Measurements from ENCODE around the gene MRPL39. TPM values are rescaled to one million over a fixed set of nuclear protein-coding genes. Genes with fewer than 3 reads are reported as not detected.

MRPL39 gene
- total RNA-seq, 2 experiments from 2014 or later: 71.4 to 75.8 TPM

DNA sequence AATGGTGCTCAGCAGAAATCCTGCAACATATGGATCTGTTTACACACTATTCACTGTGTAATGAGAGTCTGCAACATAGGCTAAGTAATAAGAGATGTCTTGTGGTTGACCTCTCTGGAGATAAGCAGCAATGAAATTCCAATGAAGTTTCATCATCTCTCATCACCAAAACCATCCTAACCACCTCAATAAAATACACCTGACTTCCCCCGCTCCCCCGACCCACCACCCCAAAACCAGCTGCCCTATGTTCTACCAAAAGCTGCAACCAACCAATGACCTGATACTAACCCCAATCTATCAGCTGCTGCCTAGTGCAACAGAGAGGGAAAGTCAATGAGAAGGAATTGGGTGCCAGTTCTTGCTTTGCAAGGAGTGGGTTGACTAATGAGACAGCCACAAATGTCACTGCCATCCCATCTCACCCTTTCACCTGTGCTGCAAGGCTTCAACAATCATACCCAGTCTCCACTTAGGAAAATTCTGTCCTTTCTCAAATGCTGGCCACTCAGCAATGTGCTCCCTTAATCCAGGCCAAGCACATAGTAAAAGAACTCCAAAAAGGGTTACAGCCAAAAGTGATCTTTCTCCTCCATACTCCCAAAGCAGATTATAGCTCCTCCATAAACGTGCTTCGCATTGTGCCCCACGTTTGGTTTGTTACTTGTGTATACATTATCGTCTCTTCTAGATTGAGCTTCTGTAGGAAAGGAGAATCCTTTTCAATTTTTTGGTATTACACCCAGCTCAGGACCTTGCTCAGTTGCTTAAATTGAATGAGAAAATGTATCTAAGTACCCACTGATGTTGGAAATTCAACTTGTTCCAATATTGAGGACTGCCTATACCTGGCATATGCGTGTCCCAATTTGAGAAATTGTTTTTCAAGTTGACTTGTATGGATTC is 29.0 kb downstream of the MRPL39 start:
- H3K27ac Mint-ChIP-seq: peak overlapping the region; percentile 79
- CTCF ChIA-PET: interaction anchor here (0.6 to 9.0 kb wide), 2 partner anchors 90 to 156 kb away, joined by 3 to 51 read pairs; no protein-coding TSS in a partner anchor
- peak; percentile 53 for DNase-seq
- intact Hi-C loops (cut with micrococcal nuclease): no loop called here
- peaks cover 49% of the 10 kb centered on the region for H3K36me3 Mint-ChIP-seq (ENCODE audit: low read depth)
- H3K4me3 Mint-ChIP-seq: peak overlapping the region; percentile 22
- peaks cover 56% of the 10 kb centered on the region for H3K4me1 Mint-ChIP-seq (ENCODE audit: low read depth)
- H3K27me3 Mint-ChIP-seq (ENCODE audit: low read depth): no peaks in the 10 kb centered on the region
- H3K9me3 Mint-ChIP-seq: no peaks in the 10 kb centered on the region

DNA sequence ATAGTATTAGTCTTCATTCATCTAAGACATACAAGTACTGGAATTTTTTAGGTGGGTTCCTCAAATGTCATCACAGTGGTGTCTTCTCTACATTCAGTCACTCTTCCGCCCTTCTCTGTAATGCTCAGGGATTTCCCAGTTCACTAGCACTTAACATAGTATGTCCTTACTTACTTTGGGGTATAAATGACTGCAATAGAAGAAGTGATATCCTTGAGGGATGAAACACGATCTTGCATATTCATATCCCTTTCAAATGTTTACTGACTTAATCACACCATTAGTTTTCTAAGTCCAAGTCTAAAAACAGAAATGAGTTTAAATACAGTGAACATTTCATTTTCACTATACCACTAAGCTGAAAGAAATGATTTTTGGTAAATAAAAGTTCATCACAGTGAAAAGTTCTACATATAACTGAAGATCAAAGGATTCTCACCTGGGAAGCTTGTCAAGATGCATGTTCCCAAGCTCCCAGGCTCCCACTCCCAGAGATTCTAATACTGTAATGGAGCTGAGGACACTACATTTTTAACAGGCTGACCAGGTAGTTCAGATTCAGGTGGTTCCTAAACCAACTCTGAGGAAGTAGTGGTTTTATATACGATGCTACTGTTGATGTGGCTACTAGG is 29.7 kb downstream of the MRPL39 start:
- Mint-ChIP-seq H3K27me3 (ENCODE audit: low read depth) (no peaks in the 10 kb centered on the region), H3K27ac (peak overlapping the region; percentile 79), H3K9me3 (no peaks in the 10 kb centered on the region), H3K4me3 (no peak overlapping the region), H3K36me3 (ENCODE audit: low read depth) (peaks cover 52% of the 10 kb centered on the region), H3K4me1 (ENCODE audit: low read depth) (peaks cover 56% of the 10 kb centered on the region)
- CTCF ChIA-PET: interaction anchor here (9.0 kb wide), 1 partner anchor 155 kb away, joined by 51 read pairs; no protein-coding TSS in a partner anchor
- intact Hi-C loops (cut with micrococcal nuclease): no loop called here
- DNase-seq: no peak

DNA sequence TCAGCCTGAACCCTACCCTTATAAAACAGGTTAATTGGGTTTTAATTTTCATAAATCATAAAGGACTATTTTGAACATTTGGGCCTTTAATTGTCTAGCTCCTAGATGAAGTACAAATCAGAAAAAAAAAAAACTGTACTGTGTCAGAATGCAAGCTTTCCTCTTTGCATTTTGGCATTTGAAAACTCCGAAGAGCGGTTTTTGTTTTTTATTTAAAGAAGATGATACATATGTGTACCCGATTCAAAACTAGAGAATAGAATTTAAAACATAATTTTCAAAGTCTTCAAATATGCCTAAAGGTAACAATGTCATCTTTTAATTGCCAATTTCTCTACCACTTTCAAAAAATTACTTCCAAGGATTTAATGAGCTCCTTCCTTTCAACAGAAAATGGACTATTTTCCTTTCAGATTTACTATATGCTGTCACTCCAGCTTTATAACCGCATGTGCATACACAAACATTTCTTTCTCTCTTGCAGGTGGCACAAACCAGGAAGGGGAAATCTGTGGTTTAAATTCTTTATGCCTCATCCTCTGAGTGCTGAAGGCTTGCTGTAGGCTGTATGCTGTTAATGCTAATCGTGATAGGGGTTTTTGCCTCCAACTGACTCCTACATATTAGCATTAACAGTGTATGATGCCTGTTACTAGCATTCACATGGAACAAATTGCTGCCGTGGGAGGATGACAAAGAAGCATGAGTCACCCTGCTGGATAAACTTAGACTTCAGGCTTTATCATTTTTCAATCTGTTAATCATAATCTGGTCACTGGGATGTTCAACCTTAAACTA is 33.7 kb downstream of the MRPL39 start:
- peak; percentile 82 for DNase-seq
- H3K4me3 Mint-ChIP-seq: peak overlapping the region; percentile 72
- peak overlapping the region; percentile 95 for H3K27ac Mint-ChIP-seq
- H3K9me3 Mint-ChIP-seq: no peaks in the 10 kb centered on the region
- intact Hi-C loops (cut with micrococcal nuclease): loop anchor here (1.0 to 5.0 kb wide), 13 partner anchors 10 to 177 kb away; partner anchors contain the start of genes JAM2 and MRPL39
- peaks cover 73% of the 10 kb centered on the region for H3K4me1 Mint-ChIP-seq (ENCODE audit: low read depth)
- peaks cover 62% of the 10 kb centered on the region for H3K36me3 Mint-ChIP-seq (ENCODE audit: low read depth)
- CTCF ChIA-PET: interaction anchor here (0.9 to 9.0 kb wide), 7 partner anchors 10 to 151 kb away, joined by 3 to 51 read pairs (median 5); no protein-coding TSS in a partner anchor
- no peaks in the 10 kb centered on the region for H3K27me3 Mint-ChIP-seq (ENCODE audit: low read depth)

DNA sequence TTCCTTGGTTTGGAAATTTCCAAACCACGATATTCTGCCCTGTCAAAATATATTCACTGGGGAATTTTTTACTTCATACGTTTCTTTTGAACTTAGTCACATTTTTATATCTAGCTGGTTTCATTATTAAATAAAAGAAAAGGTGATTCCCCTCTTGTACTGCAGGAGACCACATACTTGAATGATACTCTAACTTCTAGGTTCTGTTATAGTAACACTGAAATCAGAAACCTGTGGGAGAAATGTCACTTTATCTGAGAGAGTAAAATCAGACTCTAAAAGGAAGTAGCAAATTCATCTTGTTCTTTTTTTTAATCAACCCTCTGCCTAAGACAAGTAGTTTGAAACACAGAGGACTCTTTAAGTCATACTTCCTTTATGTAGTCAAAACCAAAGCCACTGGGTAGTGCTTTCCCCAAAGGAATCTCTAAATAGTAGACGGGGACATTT is 34.4 kb downstream of the MRPL39 start:
- peak overlapping the region; percentile 95 for H3K27ac Mint-ChIP-seq
- intact Hi-C loops (cut with micrococcal nuclease): loop anchor here (1.0 to 5.0 kb wide), 12 partner anchors 10 to 177 kb away; partner anchors contain the start of genes JAM2 and MRPL39
- CTCF ChIA-PET: interaction anchor here (0.9 to 9.0 kb wide), 8 partner anchors 9 to 190 kb away, joined by 3 to 51 read pairs (median 4); no protein-coding TSS in a partner anchor
- peak overlapping the region; percentile 72 for H3K4me3 Mint-ChIP-seq
- no peaks in the 10 kb centered on the region for H3K27me3 Mint-ChIP-seq (ENCODE audit: low read depth)
- H3K9me3 Mint-ChIP-seq: no peaks in the 10 kb centered on the region
- H3K36me3 Mint-ChIP-seq (ENCODE audit: low read depth): peaks cover 69% of the 10 kb centered on the region
- peaks cover 67% of the 10 kb centered on the region for H3K4me1 Mint-ChIP-seq (ENCODE audit: low read depth)
- no peak for DNase-seq

DNA sequence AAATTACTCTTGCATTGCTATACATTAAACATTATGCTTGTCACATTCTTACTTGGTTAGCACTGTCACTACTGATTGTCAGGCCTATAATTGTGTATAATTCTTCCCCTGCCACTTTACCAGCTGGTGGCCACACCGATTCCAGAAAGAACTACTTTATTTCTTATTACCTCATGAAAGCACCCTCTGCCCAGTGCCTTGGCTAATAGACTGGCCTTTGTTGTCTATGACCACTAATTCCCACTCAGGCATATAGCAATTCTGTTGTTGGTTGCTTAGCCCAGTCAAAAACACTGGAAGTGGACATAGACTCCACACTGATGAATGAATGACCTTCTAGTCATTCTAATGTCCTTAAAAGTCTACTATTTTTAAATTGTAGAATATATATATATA is 35.6 kb downstream of the MRPL39 start:
- Mint-ChIP-seq H3K27ac (peak overlapping the region; percentile 90), H3K9me3 (no peaks in the 10 kb centered on the region), H3K36me3 (ENCODE audit: low read depth) (peaks cover 77% of the 10 kb centered on the region), H3K4me3 (peak overlapping the region; percentile 79), H3K27me3 (ENCODE audit: low read depth) (no peaks in the 10 kb centered on the region), H3K4me1 (ENCODE audit: low read depth) (peaks cover 64% of the 10 kb centered on the region)
- CTCF ChIA-PET: interaction anchor here (1.2 to 9.0 kb wide), 3 partner anchors 8 to 189 kb away, joined by 3 to 51 read pairs (median 12); no protein-coding TSS in a partner anchor
- intact Hi-C loops (cut with micrococcal nuclease): loop anchor here (5.0 kb wide), 1 partner anchor 66 kb away; the partner anchor contains the start of gene JAM2
- no peak for DNase-seq

DNA sequence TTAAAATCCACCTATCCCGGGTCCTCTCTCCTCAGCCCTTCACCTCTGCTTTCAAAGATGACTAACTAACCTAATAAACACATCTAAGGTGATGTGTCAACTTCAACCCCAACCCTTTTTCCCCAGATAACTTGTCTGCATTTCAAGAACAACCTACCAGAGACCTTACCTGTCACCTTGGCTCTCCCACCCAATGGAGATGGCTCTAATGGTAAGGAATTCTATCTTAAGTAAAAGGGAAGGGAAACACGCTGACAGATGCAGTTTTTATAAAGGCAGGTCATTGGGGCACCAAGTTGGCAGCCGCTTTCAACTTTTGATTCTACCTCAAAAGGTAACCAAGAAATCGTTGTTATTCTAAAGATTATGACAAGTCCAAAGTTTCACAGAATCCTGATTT is 37.6 kb downstream of the MRPL39 start:
- intact Hi-C loops (cut with micrococcal nuclease): loop anchor here (5.0 kb wide), 2 partner anchors 68 to 217 kb away; partner anchors contain the start of gene JAM2
- CTCF ChIA-PET: interaction anchor here (0.7 to 2.0 kb wide), 2 partner anchors 59 to 147 kb away, joined by 5 to 6 read pairs; no protein-coding TSS in a partner anchor
- no peak for DNase-seq
- no peaks in the 10 kb centered on the region for H3K27me3 Mint-ChIP-seq (ENCODE audit: low read depth)
- peaks cover 48% of the 10 kb centered on the region for H3K4me1 Mint-ChIP-seq (ENCODE audit: low read depth)
- H3K36me3 Mint-ChIP-seq (ENCODE audit: low read depth): peaks cover 80% of the 10 kb centered on the region
- H3K9me3 Mint-ChIP-seq: no peaks in the 10 kb centered on the region
- peak overlapping the region; percentile 96 for H3K27ac Mint-ChIP-seq
- H3K4me3 Mint-ChIP-seq: peak overlapping the region; percentile 71

DNA sequence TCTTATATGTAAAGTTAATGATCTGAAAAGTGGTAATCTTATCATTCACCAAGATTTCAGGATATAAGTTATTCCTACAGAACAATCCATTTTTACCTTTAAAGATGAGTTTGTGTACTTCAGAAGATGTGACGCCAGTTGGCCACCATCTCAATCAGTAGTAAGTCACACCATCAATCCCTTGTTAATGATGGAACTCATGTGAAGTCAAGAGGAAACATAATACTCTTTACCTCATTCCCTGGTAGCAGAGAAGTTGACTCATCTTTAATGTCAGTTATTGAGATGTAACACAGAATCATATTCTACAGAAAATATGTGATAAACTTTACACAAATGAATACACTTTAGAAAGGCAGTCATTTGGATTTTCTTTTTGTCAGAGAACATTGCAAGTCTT is 38.2 kb downstream of the MRPL39 start:
- Mint-ChIP-seq H3K27me3 (ENCODE audit: low read depth) (no peaks in the 10 kb centered on the region), H3K9me3 (no peaks in the 10 kb centered on the region), H3K27ac (peak overlapping the region; percentile 96), H3K4me3 (peak overlapping the region; percentile 71), H3K4me1 (ENCODE audit: low read depth) (peaks cover 48% of the 10 kb centered on the region), H3K36me3 (ENCODE audit: low read depth) (peaks cover 84% of the 10 kb centered on the region)
- CTCF ChIA-PET: interaction anchor here (0.7 to 2.0 kb wide), 5 partner anchors 15 to 149 kb away, joined by 4 to 11 read pairs (median 5); no protein-coding TSS in a partner anchor
- DNase-seq: peak; percentile 20
- intact Hi-C loops (cut with micrococcal nuclease): loop anchor here (5.0 kb wide), 1 partner anchor 217 kb away; no protein-coding TSS in a partner anchor

DNA sequence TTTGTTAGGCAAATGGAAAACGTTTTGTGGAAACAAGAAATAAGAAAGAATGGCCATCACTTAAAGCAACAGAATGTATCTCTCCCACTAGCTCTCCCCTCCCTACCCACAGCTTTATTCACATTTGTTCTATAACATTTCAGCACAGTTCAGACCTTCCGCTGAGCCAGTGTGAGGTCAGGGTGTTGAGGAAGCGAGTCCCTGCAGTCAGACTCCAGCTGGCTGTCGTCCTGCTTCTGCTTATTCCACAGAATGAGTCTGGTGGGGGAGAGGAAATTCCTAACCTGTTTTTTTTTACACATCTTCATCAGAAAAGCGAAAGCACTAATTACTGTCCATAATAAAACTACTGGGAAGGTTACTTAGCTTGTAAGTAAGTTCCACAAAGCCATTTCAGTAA is 39.0 kb downstream of the MRPL39 start:
- no peaks in the 10 kb centered on the region for H3K27me3 Mint-ChIP-seq (ENCODE audit: low read depth)
- intact Hi-C loops (cut with micrococcal nuclease): loop anchor here (5.0 kb wide), 1 partner anchor 216 kb away; no protein-coding TSS in a partner anchor
- H3K9me3 Mint-ChIP-seq: no peaks in the 10 kb centered on the region
- peaks cover 84% of the 10 kb centered on the region for H3K36me3 Mint-ChIP-seq (ENCODE audit: low read depth)
- CTCF ChIA-PET: interaction anchor here (0.9 to 2.0 kb wide), 7 partner anchors 16 to 182 kb away, joined by 3 to 11 read pairs (median 4); no protein-coding TSS in a partner anchor
- no peak for DNase-seq
- peak overlapping the region; percentile 96 for H3K27ac Mint-ChIP-seq
- peak overlapping the region; percentile 91 for H3K4me3 Mint-ChIP-seq
- H3K4me1 Mint-ChIP-seq (ENCODE audit: low read depth): peaks cover 40% of the 10 kb centered on the region

DNA sequence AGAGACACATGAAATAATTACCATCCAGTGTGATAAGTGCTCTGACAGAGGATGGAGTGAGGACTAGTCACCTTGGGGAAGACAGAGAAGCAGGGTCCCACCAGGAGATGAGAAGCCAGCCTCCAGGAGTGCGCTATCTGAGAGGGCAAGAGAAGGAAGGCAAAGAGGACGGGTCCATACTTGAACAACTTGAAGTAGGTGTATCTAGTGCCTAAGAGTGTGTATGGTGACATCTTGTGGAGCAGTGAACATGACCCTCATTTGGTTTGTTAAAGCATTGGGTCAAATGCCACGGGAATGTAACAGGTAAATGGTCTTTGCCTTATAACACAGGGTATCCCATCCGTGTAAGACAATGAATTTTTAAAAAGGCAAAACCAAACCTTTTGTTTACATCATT is 39.8 kb downstream of the MRPL39 start:
- Mint-ChIP-seq H3K9me3 (no peaks in the 10 kb centered on the region), H3K27ac (peak overlapping the region; percentile 96), H3K36me3 (ENCODE audit: low read depth) (peaks cover 86% of the 10 kb centered on the region), H3K4me3 (peak overlapping the region; percentile 91), H3K27me3 (ENCODE audit: low read depth) (no peaks in the 10 kb centered on the region), H3K4me1 (ENCODE audit: low read depth) (peaks cover 33% of the 10 kb centered on the region)
- intact Hi-C loops (cut with micrococcal nuclease): loop anchor here (1.0 to 5.0 kb wide), 4 partner anchors 128 to 215 kb away; no protein-coding TSS in a partner anchor
- no peak for DNase-seq
- CTCF ChIA-PET: interaction anchor here (1.0 to 1.6 kb wide), 5 partner anchors 57 to 181 kb away, joined by 3 to 11 read pairs (median 5); no protein-coding TSS in a partner anchor

DNA sequence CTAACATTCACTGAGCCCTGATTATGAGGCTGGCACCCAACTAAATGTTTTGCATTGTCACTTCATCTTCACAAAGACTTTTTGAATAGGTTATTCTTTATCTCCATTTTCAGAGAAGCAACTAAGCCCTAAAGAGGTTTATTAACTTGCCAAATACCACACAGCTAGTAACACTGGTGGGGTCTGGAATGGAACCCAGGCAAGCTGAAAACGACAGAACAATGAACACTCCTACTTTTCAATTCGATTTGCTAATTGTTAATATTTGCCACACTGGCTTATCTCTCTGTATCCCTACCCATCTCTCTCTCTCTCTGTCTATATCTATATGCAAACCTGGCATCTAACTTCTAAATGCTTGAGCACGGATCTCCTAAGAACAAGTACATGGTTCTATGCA is 40.6 kb downstream of the MRPL39 start:
- H3K27me3 Mint-ChIP-seq (ENCODE audit: low read depth): no peaks in the 10 kb centered on the region
- CTCF ChIA-PET: interaction anchor here (1.2 to 1.5 kb wide), 2 partner anchors 56 to 144 kb away, joined by 5 read pairs; no protein-coding TSS in a partner anchor
- peak overlapping the region; percentile 96 for H3K27ac Mint-ChIP-seq
- H3K4me1 Mint-ChIP-seq (ENCODE audit: low read depth): peaks cover 28% of the 10 kb centered on the region
- peak overlapping the region; percentile 91 for H3K4me3 Mint-ChIP-seq
- H3K9me3 Mint-ChIP-seq: no peaks in the 10 kb centered on the region
- no peak for DNase-seq
- peaks cover 90% of the 10 kb centered on the region for H3K36me3 Mint-ChIP-seq (ENCODE audit: low read depth)
- intact Hi-C loops (cut with micrococcal nuclease): loop anchor here (1.0 to 5.0 kb wide), 4 partner anchors 127 to 214 kb away; no protein-coding TSS in a partner anchor
